Activated T-cell treated with anti-CD3 and anti-CD28 coated beads, Interleukin-2, amount 50 U/mL, for 1 hour (primary cell): ENCODE measurements around the gene KRR1.

Experiments
- DNase-seq: peaks from one replicate; pipeline ENCODE4 v3.0.0-alpha.2; 2020

The KRR1 gene

GRCh38 chr12:75511116-75512048, at the start of gene KRR1:
Gene KRR1, minus strand, starts transcription at chr12:75511609. Its CDS starts 12 bp downstream, at chr12:75511597.
- DNase-seq = peak; percentile 80

GRCh38 chr12:75560167-75560566, 48.8 kb upstream of the KRR1 start:
- DNase-seq = no peak

GRCh38 chr12:75558287-75558686, 46.9 kb upstream of the KRR1 start:
- DNase-seq = no peak

DNA sequence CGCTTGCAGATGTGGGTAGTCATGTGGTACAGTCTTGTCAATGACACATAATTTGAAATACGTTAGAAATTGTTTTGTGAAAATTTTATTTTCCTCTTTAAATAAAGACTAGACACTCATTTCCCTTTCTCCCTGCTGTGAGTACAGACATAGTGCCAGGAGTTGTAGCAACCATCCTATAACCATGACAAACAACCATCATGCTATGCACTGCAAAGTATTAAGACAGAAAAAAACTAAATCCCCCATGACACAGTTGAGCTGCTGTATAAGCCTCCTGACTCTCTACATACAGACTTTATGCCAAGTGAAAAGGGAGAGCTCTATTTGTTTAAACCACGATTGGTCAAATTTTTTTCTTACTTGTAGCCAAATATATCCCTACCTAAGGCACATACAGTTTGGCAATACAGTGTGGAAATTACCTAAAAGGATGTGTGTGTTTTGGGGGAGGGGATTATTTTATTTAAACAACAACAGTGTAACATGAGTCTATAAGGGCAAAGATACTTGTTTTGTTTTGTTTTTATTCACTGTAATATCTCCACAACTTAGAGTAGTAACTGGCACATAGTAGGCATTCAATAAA, 45.0 kb upstream of the KRR1 start:
- DNase-seq = no peak

GRCh38 chr12:75554556-75554880, 43.1 kb upstream of the KRR1 start:
- no peak for DNase-seq

DNA sequence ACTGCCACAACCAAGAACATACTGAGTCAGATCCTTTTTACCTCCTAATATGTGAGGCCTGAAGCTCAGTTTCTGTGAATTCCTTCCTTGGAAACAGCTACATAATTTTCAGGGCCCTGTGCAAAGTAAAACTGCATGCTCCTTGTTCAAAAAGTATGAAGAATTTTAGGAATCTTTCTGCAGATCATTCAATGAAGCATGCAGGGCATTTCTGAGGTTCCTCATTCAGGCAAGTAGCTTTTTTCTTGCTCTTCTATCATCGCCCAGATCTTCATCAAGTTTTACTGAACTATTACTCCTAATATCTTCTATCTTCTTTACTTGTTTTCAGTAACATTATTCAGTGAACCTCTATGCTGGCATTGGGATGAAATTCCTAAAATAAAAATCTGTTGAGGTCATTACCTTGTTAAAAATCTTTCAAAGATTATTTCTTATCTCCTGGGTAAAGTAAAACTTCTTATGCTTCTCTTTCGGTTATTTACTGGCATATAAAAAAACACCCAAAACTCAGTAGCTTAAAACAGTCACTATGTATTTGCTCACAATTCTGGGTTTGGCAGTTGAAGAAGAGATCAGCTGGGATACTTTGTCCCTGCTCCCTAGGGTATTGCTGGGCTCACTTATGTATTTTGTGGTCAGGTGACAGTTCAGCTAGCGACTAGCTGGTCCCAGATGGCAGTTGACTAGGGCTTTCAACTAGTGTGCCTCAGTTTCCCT, 42.6 kb upstream of the KRR1 start:
- DNase-seq = no peak

DNA sequence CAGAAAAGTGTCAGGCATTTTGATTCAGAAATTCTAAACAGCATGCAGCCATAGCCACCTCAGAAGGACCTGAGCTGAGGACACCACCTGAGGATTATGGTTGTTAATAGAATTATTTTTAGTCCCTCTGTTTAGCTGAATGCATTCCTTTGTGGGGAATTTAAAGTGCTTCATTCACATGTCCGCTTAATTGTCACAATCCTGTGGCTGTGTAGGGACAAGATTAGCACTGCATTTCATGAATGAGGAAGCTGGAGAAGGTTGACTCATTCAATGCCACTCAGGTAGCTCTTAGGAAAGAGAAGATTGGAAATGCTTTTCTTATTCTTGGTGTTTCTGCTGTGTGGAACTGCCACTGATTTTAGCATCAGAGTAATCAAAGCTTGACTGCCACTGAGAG, 42.0 kb upstream of the KRR1 start:
- DNase-seq = no peak

GRCh38 chr12:75551477-75551876, 40.1 kb upstream of the KRR1 start:
- no peak for DNase-seq

- no peak for DNase-seq
These were observed 39.2 kb upstream of the KRR1 start for GRCh38 chr12:75550401-75551240.

DNA sequence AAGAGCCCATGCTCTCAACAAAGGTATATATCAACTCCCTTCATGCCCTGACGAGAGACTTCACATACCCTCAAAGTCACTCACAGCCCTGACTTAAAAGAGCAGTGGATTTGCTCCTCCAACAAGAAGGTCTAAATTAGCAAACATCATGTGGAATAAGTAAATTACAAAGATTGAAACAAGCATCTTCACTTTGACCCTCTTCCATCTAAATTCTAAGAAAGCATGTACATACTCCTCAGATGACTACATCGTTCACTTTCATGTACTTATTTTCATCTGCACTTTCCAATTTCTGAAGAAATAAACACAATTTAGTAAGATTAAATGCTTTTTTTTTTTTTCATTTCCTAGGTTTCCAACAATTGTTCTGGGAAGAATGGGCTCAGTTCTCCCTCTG, 38.6 kb upstream of the KRR1 start:
- no peak for DNase-seq

DNA sequence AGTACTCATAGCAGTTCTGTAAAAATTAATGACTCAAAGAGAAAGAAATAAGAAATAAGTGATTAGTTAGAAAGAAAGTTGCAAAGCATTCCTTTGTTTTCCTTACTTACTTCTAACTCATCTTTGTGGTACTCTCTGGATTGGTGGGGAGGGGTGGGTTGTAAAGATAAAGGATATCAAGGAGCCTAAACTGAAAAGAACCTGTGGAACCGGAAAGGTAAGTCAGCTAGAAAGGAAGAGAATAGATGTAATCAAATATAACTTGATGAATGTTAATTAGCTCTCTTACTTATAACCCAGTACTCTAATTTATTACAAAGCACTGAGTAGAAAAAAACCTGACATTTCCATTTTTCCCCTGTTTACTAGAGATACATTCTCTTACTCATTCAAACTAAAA, 37.5 kb upstream of the KRR1 start:
- no peak for DNase-seq

- DNase-seq = no peak
These were observed 34.2 kb upstream of the KRR1 start for GRCh38 chr12:75545636-75546035.

DNA sequence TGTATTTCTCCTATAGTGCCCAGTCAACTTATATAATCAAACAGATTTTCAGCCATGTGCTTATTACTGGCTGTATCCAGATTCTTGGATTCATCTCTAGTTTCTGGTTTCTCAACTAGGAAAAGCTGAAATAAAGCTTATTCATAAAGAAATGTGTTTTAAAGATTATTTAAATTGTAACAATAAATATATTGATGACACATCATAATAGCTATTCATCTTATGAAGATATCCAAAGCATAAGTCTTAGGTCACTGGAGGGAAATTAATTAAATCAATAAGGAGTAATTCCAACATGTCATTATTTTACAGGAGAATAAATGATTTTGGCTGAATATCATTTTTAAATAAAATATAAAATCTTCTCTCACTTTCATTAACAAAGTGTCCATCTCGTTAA, 32.1 kb upstream of the KRR1 start:
- no peak for DNase-seq

DNA sequence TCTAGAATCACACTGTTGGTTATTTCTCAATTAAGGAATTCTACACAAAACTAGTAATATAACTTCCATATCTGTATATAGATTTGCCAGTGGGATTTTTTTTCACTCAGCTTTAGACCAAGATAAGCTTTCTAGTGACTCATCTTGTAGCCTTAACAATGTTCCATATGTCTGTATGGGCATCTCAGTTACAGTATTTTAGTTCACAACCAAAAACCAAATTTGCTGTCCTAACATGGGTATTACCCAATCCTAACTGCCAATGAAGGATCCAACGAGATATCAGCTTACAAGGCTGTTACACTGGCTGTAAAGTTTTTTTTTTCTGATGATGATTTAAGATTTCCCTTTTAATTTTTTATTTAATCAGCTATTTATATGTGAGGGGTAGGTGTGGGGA, 31.5 kb upstream of the KRR1 start:
- no peak for DNase-seq

GRCh38 chr12:75539889-75540288, 28.5 kb upstream of the KRR1 start:
- DNase-seq = no peak

DNA sequence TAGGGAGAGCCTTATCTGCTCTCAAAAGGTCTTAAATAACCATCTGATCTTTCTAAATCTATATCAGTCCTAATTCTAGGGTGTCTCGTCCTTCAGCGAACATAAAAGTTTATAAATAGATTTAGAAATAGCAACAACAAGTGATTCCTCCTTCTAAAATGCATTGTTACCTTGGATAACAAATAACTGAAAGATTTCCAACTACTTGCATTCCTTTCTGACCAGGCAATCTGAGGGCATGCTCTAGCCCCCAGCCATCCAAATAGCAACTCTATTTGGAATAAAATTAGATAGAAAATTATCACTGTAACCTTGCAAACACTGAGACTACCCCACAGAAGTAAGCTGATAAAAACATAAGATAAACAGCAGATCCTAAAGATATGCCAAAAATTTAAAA, 21.8 kb upstream of the KRR1 start:
- DNase-seq = no peak

DNA sequence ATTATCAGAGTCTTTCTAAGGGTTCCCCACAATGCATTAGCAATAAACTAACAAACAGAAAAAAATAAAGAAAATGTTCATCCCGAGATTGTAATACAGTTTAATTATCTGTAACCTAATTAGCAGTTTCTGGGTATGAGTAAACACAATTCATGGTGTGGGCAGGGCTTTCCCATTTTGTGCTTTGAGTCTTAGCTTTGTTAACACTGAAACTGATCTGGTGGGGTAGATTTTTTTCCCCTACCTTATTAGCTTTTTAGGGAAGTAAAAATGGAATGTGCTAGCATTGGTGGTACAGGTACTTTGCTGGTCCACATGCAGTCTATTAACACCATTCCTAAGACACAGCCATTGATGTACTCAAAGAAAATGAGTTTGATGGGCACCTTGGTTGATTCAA, 18.4 kb upstream of the KRR1 start:
- DNase-seq = no peak

- DNase-seq = no peak
These were observed 17.9 kb upstream of the KRR1 start for GRCh38 chr12:75529316-75529715.

DNA sequence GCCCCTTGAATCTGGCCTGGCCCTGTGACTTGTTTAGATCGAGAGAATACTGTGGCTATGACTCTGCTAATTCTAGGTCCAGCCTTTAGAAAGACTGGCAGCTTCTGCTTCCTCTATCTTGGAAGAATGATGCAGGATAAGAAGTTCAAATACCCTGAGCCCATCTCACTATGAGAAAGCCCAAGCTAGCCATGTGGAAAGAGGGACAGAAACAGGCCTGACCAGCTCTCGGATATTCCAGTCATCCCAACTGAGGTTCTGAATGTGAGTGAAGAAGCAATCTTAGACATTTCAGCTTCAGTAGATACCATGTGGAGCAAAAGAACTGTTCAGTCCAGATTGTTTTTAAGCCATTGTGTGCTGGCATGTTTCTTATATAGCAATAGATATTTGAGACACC, 17.3 kb upstream of the KRR1 start:
- DNase-seq = no peak

GRCh38 chr12:75528272-75528671, 16.9 kb upstream of the KRR1 start:
- DNase-seq = no peak

DNA sequence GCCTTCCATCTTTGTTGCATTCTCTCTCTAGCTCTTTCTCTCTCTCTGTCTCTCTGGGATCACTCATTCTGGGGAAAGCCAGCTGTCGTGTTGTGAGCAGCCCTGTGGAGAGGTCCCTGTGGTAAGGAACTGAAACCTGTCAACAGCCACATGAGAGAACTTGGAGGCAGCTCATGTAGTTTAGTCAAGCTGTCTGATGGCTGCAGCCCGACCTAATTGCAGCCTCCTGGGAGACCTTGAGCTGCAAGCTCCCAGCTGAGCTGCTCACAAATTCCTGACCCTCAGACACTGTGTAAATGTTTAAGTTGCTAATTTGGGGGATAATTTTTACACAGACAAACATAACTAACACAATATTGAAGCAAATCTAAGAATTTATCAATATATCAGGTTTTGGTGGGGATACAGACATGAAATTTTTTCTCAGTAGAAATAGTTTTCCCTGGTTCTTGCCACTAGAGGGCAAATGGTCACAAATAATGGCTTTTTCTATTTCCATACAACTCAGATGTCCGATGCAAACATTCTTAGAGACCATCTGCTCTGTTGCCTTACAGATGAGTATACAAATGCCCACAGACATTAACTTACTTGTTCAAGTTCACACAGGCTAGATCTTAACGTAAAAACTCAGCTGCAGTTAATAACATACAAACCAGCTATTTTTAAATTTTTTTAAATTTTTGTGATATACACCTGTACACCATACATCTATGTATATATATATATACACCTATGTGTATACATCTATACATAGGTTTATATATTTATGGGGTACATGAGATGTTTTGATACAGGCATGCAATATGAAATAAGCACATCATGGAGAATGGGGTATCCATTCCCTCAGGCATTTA, 15.5 kb upstream of the KRR1 start:
- no peak for DNase-seq

GRCh38 chr12:75525263-75525662, 13.9 kb upstream of the KRR1 start:
- DNase-seq = no peak
